Measurements from ENCODE around the gene EYS.

The EYS gene

DNA sequence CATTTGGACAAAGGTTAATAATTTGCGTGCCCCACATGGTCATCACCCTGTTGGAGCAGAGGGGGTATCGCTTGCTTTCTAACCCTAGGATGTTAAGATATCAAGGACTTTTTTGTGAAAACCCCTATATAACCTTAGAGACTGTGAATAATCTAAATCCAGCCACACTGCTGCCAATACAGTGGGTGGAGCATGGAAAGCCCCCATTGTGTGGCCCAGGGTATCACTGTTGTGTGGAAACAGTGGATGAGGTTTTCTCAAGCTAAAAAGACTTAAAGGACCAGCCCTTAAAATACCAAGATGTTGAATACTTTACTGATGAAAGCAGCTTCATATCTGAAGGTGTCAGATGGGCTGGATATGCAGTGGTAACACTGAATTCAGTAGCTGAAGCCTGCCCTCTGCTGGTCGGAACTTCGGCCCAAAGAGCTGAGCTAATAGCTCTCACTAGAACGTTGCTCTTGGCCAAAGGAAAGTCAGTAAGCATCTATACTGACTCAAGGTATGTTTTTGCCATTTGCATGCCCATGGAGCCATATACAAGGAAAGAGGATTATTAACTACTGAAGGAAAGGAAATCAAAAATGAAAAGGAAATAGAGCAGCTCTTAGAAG lies 1376.2 kb downstream of the EYS start:
- peak; percentile 85 for TF ChIP-seq CTCF (IDR thresholded peaks at IDR 0.05; ENCODE audit: extremely low read depth, insufficient read depth, missing control alignments)
- DNase-seq (ENCODE audit: low spot score): no peak
- in situ Hi-C loops (cut with MboI; ENCODE audit: low pct_unique_long_range_greater_than_20kb, low sequenced_read_pairs, unreplicated experiment): loop anchor here (25.0 kb wide), 1 partner anchor 394 kb away; no protein-coding TSS in a partner anchor

GRCh38 chr6:64326939-64327338 lies 1380.1 kb downstream of the EYS start:
- in situ Hi-C loops (cut with MboI; ENCODE audit: low pct_unique_long_range_greater_than_20kb, low sequenced_read_pairs, unreplicated experiment): loop anchor here (25.0 kb wide), 1 partner anchor 390 kb away; no protein-coding TSS in a partner anchor
- no peak for DNase-seq (ENCODE audit: low spot score)
- no peak for TF ChIP-seq CTCF (IDR thresholded peaks at IDR 0.05; ENCODE audit: extremely low read depth, insufficient read depth, missing control alignments)

GRCh38 chr6:64325093-64325492 lies 1381.9 kb downstream of the EYS start:
- no peak for TF ChIP-seq CTCF (IDR thresholded peaks at IDR 0.05; ENCODE audit: extremely low read depth, insufficient read depth, missing control alignments)
- in situ Hi-C loops (cut with MboI; ENCODE audit: low pct_unique_long_range_greater_than_20kb, low sequenced_read_pairs, unreplicated experiment): loop anchor here (25.0 kb wide), 1 partner anchor 388 kb away; no protein-coding TSS in a partner anchor
- no peak for DNase-seq (ENCODE audit: low spot score)

DNA sequence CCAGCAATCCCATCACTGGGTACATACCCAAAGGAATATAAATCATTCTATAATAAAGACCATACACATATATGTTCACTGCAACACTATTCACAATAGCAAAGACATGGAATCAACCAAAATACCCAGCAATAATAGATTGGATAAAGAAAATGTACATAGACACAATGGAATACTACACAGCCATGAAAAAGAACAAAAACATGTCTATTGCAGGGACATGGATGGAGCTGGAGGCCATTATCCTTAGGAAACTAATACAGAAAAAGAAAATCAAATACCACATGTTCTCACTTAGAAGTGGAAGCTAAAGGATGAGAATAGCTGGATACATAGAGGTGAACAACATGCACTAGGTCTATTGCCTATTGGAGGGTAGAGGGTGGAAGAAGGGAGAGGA lies 1396.8 kb downstream of the EYS start:
- TF ChIP-seq CTCF (IDR thresholded peaks at IDR 0.05; ENCODE audit: extremely low read depth, insufficient read depth, missing control alignments): no peak
- DNase-seq (ENCODE audit: low spot score): no peak
- in situ Hi-C loops (cut with MboI; ENCODE audit: low pct_unique_long_range_greater_than_20kb, low sequenced_read_pairs, unreplicated experiment): no loop called here

DNA sequence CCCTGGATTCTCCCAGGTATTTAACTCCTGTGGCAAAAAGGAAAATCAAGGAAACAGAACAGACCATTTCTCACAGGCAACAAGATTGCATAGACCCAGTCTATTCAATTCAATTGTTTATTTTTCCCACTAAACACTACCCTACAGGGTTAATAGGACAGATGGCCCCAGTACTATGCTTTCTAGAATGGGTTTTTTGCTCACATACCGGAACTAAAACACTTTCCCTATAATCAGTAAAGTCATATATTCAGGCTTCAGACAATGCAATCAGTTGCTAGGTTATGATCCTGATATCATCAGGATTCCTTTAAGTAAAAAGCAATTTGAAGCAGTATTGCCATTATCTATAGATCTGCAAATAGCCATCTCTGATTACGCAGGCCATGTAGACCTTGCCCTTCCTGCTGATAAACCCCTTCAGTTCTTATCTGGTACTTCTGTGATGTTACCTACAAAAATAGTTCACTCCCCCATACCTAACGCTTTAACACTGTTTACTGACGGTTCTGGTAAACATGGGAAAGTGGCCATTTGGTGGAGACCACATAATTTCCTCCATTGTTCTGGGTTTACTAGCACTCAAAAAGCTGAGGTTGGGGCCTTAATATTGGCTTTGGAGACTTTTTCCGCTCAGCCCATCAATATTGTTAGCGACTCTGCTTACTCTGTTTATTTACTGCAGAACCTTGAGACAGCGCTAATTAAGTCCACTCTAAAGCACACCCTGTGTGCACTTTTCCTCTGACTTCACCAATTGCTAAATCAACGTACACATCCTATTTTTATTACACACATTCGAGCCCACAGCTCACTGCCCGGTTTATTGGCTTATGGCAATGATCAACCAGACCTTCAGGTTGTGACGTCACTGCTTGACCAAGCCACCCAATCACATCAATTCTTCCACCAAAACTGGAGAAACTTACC lies 1405.5 kb downstream of the EYS start:
- no peak for TF ChIP-seq CTCF (IDR thresholded peaks at IDR 0.05; ENCODE audit: extremely low read depth, insufficient read depth, missing control alignments)
- in situ Hi-C loops (cut with MboI; ENCODE audit: low pct_unique_long_range_greater_than_20kb, low sequenced_read_pairs, unreplicated experiment): no loop called here
- no peak for DNase-seq (ENCODE audit: low spot score)

DNA sequence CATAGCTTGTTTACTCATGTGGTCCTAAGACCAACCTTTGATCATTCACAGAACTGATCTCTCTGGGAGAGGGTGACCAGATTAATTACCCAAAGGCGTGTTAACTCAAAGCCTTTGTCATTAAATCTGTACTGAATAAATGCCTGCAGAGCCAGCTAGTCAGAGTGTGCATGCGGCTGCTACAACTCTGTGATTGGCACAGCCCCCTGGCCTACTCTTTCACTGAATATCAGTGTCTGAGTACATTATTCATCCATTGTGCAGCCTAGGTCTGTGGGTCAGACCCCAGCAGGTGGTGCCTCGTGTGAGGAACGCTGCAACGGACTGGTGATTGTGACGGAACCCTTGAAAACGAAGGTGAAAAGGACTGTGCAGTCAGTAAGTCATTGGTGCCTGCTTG lies 1407.8 kb downstream of the EYS start:
- in situ Hi-C loops (cut with MboI; ENCODE audit: low pct_unique_long_range_greater_than_20kb, low sequenced_read_pairs, unreplicated experiment): no loop called here
- DNase-seq (ENCODE audit: low spot score): no peak
- no peak for TF ChIP-seq CTCF (IDR thresholded peaks at IDR 0.05; ENCODE audit: extremely low read depth, insufficient read depth, missing control alignments)
